Ovary (tissue), 3 donors: ENCODE measurements around the gene MAP3K19.

Source experiments
- CTCF ChIP-seq, 3 donors: fragments of 450-650 bp in 2 of 3; fragments of 200-600 bp in 1 of 3; IDR thresholded peaks; one replicate each; pipeline versions ENCODE4 v1.5.1 to v1.8.0; 2016 to 2022; ENCODE audit warnings: antibody characterized with exemption in 3 of 3, mild to moderate bottlenecking in 1 of 3
- EP300 ChIP-seq: sonication (generic); formaldehyde crosslinking; IDR thresholded peaks from one replicate; pipeline ENCODE4 v1.6.1; 2017; ENCODE audit warnings: antibody characterized with exemption
- POLR2A ChIP-seq: fragments of 450-650 bp; IDR thresholded peaks from one replicate; pipeline ENCODE4 v1.6.1; 2017; ENCODE audit warnings: antibody characterized with exemption, mild to moderate bottlenecking, moderate library complexity
- donor health status: DM: no; HTN: no; CAD: no.

GRCh38 chr2:135076556-135076955 is 29.3 kb upstream of the MAP3K19 start:
- no peak for TF ChIP-seq EP300
- TF ChIP-seq CTCF (IDR thresholded peaks at IDR 0.05): no peak
- TF ChIP-seq POLR2A: no peak
